GM21717 (cell line): ENCODE measurements around the gene FOXO1.
A peak's percentile ranks its signal among the peaks of the same experiment; 100 is the strongest.
"Not testable (repeated sequence)": the region's sequence is repeated elsewhere in the genome, so short reads cannot be mapped to it uniquely, and the experiment has no call there.

Experiments
- ATAC-seq: cut with Tn5 transposase; IDR thresholded peaks from one replicate; pipeline ENCODE4 v1.9.1; 2021; ENCODE audit warnings: mild to moderate bottlenecking, moderate library complexity; ENCODE audit not compliant: unreplicated experiment

FOXO1 gene

DNA sequence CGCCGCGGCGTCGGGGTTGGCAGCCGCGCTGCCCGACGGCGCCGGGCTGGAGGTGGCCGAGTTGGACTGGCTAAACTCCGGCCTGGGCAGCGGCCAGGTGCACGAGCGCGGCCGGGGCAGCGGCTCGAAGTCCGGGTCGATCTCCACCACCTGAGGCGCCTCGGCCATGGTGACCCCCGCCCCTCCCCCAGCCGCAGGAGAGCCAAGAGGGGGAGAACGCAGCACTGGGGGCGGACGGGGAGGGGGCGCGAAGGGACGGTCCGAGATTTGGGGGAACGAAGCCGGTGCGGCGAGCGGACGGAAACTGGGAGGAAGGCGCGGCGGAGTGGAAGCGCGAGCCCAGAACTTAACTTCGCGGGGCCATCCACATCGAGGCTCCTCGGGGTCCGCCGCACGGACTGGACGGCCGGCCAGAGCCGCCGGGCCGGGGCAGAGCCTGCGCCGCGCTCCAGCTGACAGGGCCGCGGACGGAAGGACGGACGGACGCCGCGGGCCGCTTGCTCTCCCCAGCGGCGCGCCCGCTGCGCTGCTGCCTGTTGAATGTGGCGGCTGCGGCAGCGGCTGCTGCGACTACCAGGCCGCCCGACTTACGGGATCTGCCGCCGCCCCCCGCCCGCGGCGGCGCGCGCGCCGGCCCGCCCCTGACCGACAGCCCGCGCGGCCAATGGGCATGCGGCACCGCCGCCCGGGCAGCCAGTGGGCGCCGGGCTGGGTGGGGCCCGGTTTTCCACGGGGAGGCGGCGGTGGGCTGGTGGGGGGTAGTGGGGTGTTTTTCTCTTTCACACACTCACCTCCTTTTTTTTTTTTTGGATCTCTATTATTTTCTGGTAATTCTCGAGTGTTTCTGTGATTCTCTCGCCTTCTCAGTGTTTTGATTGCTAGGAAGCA is at the start of gene FOXO1:
Gene FOXO1, minus strand, starts transcription at position 597 of the 888 bp plus-strand sequence. Its CDS starts 429 bp downstream, at position 168.
- peak; percentile 54 for ATAC-seq

DNA sequence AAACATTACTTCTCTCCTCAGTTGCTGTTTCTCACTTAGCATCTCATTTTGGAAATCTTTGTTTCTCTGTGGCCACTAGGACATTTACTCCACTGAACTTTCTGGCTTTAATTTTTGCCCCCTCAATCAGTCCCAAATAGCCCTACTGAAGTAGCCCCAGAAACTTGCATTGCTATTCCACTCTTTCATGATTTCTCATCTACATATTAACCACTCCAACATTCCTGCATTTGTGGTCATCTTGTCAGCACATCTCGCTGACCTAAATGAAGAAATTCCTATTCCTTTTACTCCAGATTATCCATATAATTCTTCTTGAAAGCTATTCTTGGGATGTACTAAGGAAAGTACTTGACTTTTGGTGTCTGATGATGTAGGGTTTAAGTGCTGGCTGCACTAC is 48.0 kb upstream of the FOXO1 start:
- ATAC-seq, result not testable (repeated sequence)

DNA sequence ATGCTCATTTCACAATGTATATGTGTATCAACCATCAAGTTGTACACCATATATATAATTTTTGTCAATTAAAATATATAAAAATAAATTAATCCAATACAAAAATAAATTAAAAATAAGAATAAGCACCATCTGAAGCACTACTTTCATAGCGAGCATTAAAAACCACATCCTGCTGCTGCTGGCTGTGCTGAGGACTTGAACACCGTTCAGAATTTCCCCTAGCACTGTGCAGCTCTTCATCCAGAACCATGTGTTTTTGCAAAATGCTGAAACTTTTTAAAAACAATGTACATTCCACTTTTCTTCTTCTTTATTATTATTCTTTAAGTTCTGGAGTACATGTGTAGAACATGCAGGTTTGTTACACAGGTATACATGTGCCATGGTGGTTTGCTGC is 40.0 kb upstream of the FOXO1 start:
- ATAC-seq, result no peak

DNA sequence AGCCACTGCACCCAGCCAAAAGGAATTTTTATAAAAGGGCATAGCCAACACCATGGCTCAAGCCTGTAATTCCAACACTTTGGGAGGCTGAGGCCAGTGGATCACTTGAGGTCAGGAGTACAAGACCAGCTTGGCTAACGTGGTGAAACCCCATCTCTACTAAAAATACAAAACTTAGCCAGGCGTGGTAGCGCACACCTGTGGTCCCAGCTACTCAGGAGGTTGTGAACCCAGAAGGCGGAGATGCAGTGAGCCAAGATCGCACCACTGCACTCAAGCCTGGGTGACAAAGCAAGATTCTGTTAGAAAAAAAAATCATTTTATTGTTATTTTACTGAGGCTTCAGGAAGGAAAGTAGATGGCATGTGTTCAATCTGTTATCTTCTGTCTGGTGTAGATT is 31.3 kb upstream of the FOXO1 start:
- ATAC-seq, result peak; percentile 77

DNA sequence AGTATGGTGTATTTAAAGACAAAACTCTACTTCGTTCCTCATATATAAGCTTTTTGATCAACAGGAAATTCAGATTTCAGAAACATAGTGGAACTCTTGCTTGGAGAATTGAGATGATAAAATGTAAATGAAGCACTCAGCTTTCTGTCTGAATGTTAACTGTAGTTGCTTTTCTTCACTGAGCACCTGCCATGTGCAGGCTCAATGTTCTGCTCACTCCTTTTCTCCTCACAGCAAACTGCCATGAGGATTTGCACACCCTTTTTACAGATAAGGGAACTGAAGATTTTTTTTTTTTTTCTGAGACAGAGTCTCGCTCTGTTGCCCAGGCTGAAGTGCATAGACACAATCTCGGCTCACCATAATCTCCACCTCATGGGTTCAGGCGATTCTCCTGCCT is 28.0 kb upstream of the FOXO1 start:
- no peak for ATAC-seq

DNA sequence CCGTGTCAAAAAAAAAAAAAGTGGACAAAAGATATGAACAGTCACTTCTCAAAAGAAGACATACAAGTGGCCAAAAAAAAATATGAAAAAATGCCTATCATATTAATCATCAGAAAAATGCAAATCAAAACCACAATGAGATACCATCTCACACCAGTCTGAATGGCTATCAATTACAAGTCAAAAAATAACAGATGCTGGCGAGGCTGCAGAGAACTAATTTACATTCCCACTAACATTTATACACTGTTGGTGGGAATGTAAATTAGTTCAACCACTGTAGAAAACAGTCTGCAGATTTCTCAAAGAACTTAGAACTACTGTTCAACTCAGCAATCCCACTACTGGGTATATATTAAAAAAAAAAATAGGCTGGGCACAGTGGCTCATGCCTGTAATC is 26.5 kb upstream of the FOXO1 start:
- no peak for ATAC-seq

DNA sequence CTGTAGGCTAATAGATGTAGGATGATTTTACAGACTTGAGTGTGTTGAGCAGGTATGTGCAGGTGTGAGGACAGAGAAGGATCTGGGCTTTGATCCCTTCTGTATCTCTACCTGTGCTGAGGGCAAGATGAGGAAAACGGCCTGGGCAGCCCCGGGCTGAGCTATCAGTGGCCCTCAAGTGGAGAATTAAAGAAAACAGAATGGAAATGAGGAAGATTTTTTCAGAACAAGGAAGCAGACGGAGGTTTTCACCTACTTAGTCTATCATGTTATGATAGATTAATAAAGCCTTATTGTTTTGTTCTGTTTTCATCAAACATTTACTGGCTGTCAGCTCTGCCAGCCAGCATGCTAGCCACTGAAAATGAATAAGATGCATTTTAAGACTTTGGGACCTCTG is 22.3 kb upstream of the FOXO1 start:
- ATAC-seq, result no peak

DNA sequence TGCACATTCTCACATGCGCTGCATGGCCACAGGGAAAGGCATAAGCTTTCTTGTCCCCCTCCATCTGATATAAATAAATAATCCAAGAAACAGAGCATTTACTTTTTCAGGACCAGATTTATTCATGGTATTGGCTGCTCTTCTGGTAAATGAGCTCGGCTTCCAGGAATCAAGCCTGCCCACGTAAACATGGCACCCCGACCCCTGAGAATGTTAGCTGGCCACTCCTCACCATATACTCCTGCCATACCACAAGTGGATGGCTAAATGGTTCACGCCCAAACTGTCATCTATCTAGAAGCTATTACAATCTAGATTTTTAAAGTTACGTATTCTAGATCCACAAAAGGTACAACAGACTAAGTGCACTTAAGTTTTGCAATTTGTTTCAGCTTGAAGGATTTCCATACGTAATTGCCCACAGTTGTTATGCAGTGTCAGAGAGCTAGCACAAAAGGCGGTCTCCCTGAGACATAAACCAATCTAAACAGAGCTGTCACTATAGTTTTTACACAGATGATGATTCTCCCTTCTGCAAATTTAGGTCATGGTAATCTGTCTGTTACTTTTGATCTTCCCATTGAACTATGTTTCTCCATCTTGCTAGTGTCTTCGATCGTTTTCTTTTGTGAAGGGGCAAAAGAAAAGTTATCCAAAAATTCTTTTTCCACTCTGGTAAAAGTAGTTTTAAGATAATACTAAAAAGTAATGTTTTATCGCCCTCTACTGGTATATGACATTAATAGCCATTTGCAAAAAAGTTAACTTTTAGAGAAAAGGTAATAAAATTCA is 16.2 kb upstream of the FOXO1 start:
- ATAC-seq, result no peak

DNA sequence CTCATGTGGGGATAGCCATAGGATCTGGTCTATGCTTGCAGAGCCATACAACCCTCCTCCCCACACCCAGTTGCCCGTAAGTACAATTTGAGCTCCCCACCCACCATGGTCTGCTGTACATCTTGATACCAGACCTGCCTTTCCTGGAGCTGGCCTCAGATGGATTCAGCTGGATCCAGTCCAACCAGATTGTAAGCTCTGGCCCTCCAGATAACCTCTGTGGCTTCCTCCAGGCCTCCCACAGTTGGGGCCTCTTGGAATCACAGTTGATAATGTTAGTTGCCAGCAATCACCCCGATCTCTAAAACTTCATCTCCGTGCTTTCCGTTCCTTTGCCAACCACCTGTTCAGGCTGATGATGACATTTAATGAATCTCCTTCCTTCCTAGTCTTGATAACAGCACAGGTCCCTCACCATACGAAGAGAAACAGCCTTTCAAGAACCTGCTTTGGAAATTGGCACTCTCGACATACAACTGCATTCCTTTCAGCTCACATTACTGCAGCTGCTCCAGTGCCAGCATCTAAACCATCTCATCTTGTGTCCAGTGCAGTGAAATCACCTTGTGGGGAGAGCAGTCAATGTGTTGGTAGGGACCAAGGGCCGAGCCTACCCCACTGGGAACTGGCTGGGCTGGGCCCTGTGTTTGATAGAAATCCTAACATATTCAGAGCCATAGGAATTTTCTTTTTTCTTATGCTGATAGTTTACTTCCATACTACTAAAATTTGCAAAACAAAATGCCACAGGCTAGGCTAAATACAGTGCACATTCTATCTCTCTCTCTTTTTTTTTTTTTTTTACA is 15.1 kb upstream of the FOXO1 start:
- ATAC-seq, result no peak

DNA sequence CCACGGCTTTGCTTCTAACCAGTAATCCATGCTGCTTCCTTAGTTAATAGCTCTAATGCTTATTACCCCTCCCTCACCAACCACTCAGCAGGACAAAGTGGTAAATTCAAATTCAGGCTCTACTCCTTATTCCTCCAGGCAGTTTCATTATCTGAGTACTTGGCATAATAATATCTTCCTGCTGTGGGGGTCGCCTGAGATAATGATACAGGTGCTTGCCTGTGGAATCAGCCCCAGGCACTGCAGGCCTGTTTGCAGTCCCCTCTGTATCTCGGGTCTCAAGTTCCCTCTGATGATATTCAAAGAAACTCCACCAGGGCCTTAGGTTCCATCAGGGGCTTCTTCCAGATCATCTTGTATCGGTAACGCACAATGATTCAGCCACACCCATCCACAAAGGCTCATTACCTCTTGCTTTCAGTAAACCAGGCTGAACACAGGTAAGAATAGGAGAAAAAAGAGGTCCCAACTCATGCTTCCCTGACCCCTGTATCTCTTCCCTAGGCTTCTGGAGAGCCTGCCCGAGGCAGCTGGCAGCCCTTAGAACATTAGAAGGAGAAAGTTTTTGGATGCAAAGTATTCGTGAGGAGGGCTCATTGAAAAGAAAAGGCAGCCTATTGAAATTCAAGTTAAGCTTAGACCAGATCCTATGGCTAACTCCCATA is 14.3 kb upstream of the FOXO1 start:
- no peak for ATAC-seq

DNA sequence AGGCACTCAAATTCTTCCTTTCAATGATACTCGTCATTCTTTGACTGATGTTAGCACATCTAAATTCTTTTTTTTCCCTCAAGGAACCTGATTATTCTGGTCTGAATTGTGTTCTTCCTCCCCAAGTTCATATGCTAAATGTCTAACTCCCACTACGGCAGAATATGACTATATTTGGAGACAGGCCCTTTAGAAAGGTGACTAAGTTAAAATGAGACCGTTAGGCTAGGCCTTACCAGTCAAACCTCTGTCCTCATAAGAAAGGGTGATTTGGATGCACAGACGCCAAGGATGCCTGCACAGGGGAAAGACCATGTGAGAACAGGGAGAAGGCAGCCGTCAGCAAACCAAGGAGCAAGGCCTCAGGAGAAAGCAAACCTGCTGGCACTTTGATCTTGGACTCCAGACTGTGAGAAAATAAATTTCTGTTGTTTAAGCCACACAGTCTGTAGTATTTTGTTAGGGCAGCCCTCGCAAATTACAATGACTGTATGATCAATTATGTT is 13.1 kb upstream of the FOXO1 start:
- no peak for ATAC-seq

DNA sequence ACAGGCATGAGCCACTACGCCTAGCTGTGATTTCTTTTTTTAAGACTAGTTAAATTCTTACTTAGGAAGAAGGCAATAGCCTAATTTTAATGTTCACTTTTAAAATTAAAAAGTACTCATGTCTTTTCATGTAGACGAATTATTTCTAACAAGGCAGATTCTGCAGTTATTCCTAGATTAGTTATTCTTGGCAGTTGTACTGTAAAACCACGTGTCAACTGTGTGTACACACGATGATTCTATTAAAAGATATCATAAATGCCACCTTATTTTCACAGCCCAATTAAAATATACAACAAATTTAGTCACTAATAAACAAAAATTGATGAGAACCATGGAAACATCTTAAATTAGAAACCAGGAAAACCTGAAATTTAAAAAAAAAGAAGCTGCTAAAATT is 10.6 kb upstream of the FOXO1 start:
- ATAC-seq, result no peak

DNA sequence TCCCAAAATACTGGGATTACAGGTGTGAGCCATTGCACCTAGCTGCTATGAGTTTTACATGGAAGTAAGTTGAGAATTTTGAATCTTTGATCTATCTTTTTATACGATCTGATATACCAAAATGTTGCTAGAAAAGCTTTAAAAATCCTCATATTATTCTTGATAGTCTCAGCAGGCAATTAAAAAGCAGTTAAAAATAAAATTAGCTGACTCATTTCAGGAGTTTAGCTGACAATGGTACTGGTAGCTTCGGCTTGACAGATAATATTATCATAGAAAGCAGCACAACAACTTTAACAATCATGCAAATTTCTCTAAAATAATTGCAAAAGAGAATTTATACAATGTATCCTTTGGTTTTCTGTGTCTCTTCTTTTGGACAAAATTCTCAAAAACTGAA is 9.6 kb upstream of the FOXO1 start:
- ATAC-seq, result no peak

DNA sequence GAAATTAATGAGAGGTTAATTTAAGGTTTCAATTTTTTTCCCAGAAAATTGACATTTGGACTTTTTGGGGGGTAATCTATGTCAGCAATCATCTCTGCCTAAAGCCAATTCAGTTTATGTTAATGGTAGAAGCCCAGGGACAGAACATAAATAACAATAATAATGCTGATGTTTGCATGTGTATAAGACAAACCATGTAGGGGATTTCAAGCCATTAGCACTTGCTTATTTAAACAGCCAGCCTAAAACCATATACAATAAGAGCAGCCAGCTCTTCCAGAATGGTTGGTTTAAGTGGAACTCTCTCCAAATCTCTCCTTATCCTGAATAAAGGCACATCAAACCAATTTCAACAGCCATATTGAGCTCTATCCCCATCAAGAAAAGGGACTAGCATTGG is 7.0 kb upstream of the FOXO1 start:
- ATAC-seq, result no peak

DNA sequence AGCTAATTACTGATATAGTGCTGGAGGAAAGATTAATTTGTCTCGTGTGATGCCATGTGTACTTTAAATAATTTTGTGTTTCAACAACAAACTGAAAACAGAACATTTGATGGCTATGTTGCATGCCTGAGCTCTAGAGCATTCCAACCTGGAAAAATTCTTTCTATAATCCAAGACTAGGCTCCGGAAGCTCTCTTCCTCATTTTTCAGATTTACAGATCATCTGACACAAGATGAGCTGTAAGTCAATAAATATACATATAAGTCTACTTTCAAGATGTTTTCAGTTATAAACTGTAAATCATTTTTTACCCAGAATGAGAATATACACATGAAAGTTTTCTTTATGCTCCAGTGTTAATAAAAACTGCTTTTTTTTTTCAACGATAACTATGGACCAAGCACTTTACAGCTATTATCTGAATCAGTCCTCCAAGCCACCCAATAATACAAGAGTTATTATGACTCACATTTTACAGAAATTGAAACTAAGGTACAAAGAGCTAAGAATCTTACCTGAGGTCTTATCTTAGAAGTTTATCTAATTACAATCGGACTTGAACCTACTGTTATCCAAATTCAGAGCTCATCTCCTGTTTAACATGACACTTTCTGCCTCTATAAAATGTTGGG is 6.4 kb upstream of the FOXO1 start:
- ATAC-seq, result no peak

DNA sequence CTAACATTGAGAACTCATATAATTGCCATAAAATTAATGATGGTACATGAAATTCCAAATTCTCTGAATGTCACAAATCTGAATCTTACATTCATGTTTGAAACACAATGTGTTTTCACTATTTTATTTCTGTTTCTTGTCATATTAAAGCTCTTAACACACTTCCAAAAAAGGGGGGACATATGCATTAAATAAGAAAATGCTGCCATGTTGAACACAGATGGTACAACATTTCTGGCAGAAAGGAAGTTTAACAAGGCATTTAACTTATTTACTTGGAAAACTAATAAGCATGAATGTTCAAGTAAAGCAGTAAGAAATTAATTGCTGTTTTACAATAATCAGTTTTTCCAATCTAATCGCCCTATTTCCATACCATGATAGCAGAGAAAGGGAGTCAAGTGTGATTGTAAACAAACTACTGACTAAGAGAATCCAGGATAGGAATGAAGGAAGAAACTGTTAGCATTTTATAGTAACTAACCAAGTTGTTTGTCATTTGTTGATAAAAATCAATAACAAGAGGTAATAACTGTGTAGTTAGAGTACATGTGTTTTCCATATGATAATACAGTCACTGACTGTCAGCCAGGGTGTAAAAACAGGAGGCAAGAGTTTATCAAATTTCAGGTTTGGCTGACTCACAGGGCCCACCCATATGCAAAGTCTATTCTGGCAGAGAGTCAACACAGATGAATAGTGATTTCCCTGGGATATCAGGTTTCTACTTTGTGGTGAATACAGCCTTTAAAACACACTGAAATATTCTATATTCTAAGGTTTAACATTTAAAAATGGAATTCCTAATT is 5.7 kb upstream of the FOXO1 start:
- no peak for ATAC-seq

DNA sequence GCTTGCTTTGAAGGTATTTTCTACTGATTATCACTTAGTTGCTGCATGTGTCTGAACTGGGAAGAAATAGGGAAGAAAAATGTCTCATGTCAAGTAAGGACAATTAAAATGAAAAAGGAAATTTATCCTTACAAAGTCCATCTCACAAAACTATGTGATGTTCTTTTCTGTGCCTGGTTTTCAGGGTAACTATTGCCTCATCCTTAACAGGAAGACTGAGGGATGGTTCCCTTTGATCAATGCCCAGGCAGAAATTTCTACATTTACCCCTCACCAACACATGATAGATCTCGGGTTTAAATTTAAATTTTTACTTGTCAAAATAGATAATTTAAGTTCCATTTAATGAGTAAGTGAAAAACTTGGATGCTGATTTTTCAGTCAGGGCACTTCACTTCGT is 3.9 kb upstream of the FOXO1 start:
- ATAC-seq, result no peak

DNA sequence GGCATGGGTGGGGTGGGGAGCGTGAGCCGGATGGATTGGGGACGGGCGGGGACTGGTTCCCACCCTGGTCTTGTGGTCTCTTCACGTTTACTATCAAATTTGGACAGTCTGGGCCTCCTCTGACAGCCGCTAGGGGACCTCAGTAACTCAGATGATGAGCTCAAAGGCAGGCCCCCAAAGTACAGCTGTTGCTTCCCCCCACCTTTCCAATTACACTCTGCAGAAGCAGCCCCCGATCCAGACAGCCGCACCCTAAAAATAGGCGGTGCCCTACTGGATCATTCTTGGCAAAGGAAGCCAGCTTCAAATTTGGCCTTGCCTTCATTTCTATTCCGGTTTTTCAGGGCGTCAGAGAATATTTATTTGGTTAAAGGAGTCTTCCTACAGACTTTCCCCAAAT is 1.9 kb upstream of the FOXO1 start:
- ATAC-seq, result no peak

DNA sequence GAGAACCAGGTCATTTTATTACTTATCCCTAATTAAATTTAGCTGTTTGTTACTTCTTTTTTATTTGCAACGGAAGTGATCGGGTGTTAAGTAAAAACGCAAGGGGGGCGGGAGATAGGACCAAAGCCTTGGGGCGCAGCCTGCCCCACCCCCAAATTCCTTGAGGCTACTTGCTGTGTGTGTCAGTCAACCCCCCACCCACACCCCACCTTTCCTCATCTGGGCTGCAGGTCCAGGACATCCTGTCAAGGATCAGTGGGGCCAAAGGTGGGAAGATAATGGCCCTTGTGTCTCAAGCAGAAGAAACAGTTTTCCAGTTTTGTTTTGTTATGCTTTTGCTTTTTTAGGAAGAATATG is 1.2 kb upstream of the FOXO1 start:
- no peak for ATAC-seq
